ENCODE measurements around the gene ST6GALNAC3. TPM values are rescaled to one million over a fixed set of nuclear protein-coding genes. Genes with fewer than 3 reads are reported as not detected.

ST6GALNAC3 gene
- polyA plus RNA-seq, 2 of the 4 experiments (the other 2 are of a cell fraction) = 1.1 to 1.2 TPM

GRCh38 chr1:76613886-76614285 is 539.3 kb downstream of the ST6GALNAC3 start:
- no peaks in the 10 kb centered on the region for H3K4me1 ChIP-seq
- TF ChIP-seq RARB (CRISPR knock-in tag; IDR thresholded peaks at IDR 0.05) (no peak), NPAS2 (CRISPR knock-in tag; IDR thresholded peaks at IDR 0.05; ENCODE audit: borderline replicate concordance) (no peak), TP53 (CRISPR knock-in tag; IDR thresholded peaks at IDR 0.05) (no peak), KDM1A (IDR thresholded peaks at IDR 0.05; ENCODE audit: low read depth) (no peak), FOSB (CRISPR knock-in tag; IDR thresholded peaks at IDR 0.05) (no peak), RNF2 (IDR thresholded peaks at IDR 0.05; ENCODE audit: borderline replicate concordance, low read depth) (no peak), RFX5 (IDR thresholded peaks at IDR 0.05) (no peak), RAD21 (conservative IDR thresholded peaks at IDR 0.05 in 1 of 2, IDR thresholded peaks at IDR 0.05 in 1 of 2) (no peak)
- TF ChIP-seq, protein P1, sequence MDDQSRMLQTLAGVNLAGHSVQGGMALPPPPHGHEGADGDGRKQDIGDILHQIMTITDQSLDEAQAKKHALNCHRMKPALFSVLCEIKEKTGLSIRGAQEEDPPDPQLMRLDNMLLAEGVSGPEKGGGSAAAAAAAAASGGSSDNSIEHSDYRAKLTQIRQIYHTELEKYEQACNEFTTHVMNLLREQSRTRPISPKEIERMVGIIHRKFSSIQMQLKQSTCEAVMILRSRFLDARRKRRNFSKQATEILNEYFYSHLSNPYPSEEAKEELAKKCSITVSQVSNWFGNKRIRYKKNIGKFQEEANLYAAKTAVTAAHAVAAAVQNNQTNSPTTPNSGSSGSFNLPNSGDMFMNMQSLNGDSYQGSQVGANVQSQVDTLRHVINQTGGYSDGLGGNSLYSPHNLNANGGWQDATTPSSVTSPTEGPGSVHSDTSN (IDR thresholded peaks at IDR 0.05) = no peak
- TF ChIP-seq, protein P2, sequence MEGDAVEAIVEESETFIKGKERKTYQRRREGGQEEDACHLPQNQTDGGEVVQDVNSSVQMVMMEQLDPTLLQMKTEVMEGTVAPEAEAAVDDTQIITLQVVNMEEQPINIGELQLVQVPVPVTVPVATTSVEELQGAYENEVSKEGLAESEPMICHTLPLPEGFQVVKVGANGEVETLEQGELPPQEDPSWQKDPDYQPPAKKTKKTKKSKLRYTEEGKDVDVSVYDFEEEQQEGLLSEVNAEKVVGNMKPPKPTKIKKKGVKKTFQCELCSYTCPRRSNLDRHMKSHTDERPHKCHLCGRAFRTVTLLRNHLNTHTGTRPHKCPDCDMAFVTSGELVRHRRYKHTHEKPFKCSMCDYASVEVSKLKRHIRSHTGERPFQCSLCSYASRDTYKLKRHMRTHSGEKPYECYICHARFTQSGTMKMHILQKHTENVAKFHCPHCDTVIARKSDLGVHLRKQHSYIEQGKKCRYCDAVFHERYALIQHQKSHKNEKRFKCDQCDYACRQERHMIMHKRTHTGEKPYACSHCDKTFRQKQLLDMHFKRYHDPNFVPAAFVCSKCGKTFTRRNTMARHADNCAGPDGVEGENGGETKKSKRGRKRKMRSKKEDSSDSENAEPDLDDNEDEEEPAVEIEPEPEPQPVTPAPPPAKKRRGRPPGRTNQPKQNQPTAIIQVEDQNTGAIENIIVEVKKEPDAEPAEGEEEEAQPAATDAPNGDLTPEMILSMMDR (IDR thresholded peaks at IDR 0.05) = no peak
- ATAC-seq (no peak), DNase-seq (ENCODE audit: low read depth in 1 of 2, low spot score in 1 of 2) (no peak), FAIRE-seq (no peak)
- POLR2A ChIA-PET = no interaction called here
- no peak overlapping the region for H3K4me2 ChIP-seq
- no peak overlapping the region for H3K4me3 ChIP-seq
- H3K9me3 ChIP-seq = no peaks in the 10 kb centered on the region
- 2% methylated on average over 2 of the region's 2 CpGs for WGBS (ENCODE audit: missing lambda C conversion rate)
- CTCF ChIA-PET = no interaction called here
- H3K27ac ChIP-seq = no peak overlapping the region

DNA sequence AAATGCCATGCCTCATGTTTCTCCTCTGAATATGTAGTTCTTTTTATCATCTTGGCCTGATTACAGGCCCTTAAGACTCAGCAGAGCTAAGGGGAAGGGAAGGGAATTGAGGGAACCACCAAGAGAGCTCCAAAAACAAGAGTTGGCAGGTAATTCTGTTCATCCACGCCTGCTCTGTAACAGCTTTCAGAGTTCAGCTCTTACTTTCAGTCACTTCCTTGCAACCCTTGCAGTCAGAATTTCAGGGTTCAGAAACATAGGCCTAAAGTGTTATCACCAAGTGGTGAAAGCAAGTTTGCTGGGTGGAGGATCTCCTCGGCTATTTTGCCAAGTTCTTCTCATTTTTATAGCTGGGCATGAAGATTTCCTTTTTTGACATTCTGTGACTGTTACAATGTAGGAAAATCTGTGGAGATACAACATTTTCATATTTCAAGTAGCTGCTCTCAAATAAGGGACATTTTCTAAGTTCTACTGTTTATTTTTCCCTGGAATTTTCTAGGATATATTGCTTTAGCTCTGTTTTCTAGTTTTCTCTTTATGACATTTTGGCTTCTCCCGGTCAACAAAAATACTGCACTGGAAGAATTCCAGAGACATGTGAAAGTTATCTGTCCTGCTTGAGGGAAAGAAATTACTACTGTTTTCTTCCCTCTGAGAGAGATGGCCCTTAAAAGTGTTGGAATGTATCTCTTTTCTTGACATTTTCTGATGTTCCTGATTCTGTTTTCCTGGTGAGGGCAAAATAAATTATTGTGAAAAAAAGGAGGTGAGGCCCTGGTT is 540.9 kb downstream of the ST6GALNAC3 start:
- TF ChIP-seq EHMT2 (IDR thresholded peaks at IDR 0.05; ENCODE audit: low read depth) = no peak
- no peak for TF ChIP-seq FOSL2 (IDR thresholded peaks at IDR 0.05)
- TF ChIP-seq FOSL2 (CRISPR knock-in tag; IDR thresholded peaks at IDR 0.05) = no peak
- TF ChIP-seq RFX5 (IDR thresholded peaks at IDR 0.05) = no peak
- no peak for TF ChIP-seq MAZ (IDR thresholded peaks at IDR 0.05; ENCODE audit: borderline replicate concordance, low read depth, low read length)
- H3K27ac ChIP-seq = no peak overlapping the region
- H3K9me3 ChIP-seq = no peaks in the 10 kb centered on the region
- POLR2A ChIA-PET = no interaction called here
- ATAC-seq = no peak
- CTCF ChIA-PET = no interaction called here
- no peak overlapping the region for H3K4me2 ChIP-seq
- FAIRE-seq = no peak
- H3K4me1 ChIP-seq = no peaks in the 10 kb centered on the region
- WGBS (ENCODE audit: missing lambda C conversion rate) = 56% methylated on average over 3 of the region's 3 CpGs
- DNase-seq (ENCODE audit: low read depth in 1 of 2, low spot score in 1 of 2) = no peak
- H3K4me3 ChIP-seq = no peak overlapping the region

DNA sequence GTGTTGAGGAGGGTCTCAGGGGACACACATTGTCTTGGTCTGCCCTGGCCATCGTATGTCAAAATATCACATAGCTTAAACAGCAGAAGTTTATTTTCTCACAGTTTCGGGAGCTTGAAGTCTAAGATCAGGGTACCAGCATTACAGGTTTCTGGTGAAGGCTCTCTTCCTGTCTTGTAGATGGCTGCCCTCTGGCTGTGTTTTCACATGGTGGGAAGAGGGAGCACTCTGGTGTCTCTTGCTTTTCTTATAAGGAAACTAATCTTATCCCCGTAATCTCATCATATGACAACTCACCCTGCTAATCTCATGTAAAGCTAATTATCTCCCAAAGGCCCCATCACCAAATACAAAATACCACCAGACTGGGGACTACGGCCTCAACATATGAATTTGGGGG is 545.8 kb downstream of the ST6GALNAC3 start:
- H3K27ac ChIP-seq = no peak overlapping the region
- H3K4me2 ChIP-seq = no peak overlapping the region
- ChIA-PET POLR2A (no interaction called here), CTCF (no interaction called here)
- no peak for TF ChIP-seq CHD2 (IDR thresholded peaks at IDR 0.05; ENCODE audit: low read length, partially characterized antibody)
- no peak for TF ChIP-seq HMGXB4 (CRISPR knock-in tag; IDR thresholded peaks at IDR 0.05; ENCODE audit: borderline replicate concordance)
- TF ChIP-seq ZNF302 (CRISPR knock-in tag; IDR thresholded peaks at IDR 0.05) = no peak
- no peak for TF ChIP-seq HOXB13 (CRISPR knock-in tag; IDR thresholded peaks at IDR 0.05; ENCODE audit: low read depth)
- no peak for TF ChIP-seq CBX8 (IDR thresholded peaks at IDR 0.05)
- no peak for TF ChIP-seq KDM5A (IDR thresholded peaks at IDR 0.05)
- WGBS (ENCODE audit: missing lambda C conversion rate) = 9% methylated on average over 4 of the region's 4 CpGs
- H3K4me1 ChIP-seq = no peaks in the 10 kb centered on the region
- H3K9me3 ChIP-seq = no peaks in the 10 kb centered on the region
- no peak for ATAC-seq
- no peak overlapping the region for H3K4me3 ChIP-seq
- no peak for DNase-seq (ENCODE audit: low read depth in 1 of 2, low spot score in 1 of 2)
- FAIRE-seq = no peak

Measured in A549 (cell line).